GM10266 (cell line): ENCODE data around the gene PARD3.

Experiments used
- DNase-seq: peaks from one replicate; pipeline ENCODE4 v3.0.0; 2012; ENCODE audit errors: extremely low spot score
- TF ChIP-seq, protein P1 (sequence below): IDR thresholded peaks from 2 replicates; pipeline ENCODE4 v1.5.1; 2012; ENCODE audit warnings: mild to moderate bottlenecking, low read depth; ENCODE audit not compliant: control insufficient read depth, insufficient read depth; ENCODE audit errors: missing control alignments

PARD3 gene

DNA sequence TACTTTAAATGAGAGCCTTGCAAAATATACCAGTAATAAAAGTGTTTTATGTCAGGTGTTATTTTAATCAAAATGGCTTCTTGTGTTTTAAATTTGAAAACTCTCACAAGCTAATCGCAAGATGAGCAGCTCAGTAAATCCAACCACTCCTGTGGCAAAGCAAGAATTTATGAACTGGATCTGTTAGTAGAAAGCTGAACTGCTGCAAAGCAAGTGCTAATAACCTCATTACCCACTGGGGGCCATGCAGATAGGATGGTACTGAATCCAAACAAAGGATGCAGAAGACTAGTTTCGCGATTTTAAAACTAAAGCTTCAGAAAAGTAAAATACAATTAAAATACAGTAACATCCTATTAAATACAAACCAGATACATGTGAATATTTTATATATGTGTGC is 468.0 kb downstream of the PARD3 start:
- no peak for DNase-seq

DNA sequence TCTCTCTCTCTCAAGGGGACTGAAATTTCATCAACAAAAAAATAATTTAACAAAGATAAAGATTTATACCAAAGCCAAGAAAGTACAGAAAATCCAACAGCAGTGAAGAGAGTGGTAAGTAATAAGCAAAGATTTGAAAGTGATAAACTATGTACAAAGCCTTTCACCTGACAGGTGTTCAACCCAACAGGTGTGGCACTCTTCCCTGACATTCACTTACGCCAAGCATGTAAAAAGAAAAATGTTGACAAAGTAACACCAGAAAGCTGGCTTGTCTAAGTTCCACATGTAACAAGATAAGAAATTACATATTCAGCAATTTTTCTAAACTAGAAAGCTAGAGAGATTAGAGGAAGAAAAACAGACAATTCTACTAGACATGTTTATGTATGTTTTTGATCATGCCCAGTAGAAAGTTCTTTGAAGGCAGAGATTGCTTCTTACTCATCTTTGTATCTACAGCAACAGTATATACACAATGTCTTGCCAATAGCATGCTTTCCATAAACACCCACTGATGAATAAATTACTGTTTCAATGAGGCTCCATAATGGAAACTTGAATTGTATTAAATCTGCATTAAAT is 468.5 kb downstream of the PARD3 start:
- no peak for DNase-seq
- TF ChIP-seq, protein P1, sequence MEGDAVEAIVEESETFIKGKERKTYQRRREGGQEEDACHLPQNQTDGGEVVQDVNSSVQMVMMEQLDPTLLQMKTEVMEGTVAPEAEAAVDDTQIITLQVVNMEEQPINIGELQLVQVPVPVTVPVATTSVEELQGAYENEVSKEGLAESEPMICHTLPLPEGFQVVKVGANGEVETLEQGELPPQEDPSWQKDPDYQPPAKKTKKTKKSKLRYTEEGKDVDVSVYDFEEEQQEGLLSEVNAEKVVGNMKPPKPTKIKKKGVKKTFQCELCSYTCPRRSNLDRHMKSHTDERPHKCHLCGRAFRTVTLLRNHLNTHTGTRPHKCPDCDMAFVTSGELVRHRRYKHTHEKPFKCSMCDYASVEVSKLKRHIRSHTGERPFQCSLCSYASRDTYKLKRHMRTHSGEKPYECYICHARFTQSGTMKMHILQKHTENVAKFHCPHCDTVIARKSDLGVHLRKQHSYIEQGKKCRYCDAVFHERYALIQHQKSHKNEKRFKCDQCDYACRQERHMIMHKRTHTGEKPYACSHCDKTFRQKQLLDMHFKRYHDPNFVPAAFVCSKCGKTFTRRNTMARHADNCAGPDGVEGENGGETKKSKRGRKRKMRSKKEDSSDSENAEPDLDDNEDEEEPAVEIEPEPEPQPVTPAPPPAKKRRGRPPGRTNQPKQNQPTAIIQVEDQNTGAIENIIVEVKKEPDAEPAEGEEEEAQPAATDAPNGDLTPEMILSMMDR: no peak

More for the DNA sequence above, 468.0 kb downstream of the PARD3 start:
- TF ChIP-seq, protein P1: no peak

DNA sequence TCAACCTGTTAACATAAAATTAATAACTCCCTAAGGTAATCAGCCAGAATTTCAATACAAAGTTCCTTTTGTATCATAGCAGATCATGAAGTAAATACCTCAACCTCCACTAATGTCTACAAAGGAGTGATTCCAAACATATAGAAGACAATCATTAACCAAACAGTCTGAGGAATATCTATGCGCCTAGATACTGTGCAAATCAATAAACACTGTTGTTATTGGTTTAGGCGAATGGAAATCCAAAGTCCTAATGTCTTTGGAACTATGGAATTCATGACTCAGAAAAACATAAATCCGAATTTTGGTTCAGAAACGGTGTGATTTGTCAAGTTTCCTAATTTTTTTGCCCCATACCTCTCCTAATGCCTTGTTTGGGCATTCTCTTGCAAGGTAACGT is 469.7 kb downstream of the PARD3 start:
- TF ChIP-seq, protein P1: no peak
- no peak for DNase-seq

DNA sequence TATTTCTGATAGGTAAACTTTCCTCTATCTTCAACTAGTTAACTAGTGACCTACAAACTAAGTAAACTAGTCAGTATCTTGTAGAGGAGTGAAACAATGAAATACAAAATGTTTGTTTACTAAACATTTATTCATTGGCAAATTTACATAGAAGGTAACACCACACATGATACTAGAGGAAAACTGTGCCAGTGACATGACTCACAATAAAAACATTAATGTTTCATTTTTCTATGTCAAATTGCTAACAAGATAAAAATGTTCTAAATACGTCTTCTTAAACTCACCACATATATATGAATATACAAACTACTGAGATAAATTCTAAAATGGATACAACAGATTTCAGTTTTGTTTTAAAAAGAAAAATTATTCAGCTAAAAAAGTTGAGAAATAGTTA is 471.3 kb downstream of the PARD3 start:
- TF ChIP-seq, protein P1: no peak
- no peak for DNase-seq

DNA sequence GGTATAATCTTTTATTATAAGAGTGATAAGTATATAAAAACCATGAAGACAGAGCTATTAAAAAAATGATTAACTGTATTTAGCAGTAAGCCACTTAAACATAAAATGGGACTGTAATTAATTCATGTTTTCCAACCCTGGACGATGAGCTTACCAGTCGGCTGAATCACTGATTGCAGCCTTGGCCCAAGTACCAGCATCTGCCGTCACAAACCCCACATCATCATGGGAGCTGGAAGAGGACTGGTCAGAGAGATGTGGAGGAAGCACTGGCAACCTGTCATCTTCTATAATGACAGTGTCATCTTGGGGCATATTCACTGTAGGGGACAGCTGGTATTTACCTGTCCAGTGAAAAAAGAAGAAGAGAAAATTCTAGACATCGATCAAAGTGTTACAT is 473.6 kb downstream of the PARD3 start:
- no peak for DNase-seq
- TF ChIP-seq, protein P1: no peak

DNA sequence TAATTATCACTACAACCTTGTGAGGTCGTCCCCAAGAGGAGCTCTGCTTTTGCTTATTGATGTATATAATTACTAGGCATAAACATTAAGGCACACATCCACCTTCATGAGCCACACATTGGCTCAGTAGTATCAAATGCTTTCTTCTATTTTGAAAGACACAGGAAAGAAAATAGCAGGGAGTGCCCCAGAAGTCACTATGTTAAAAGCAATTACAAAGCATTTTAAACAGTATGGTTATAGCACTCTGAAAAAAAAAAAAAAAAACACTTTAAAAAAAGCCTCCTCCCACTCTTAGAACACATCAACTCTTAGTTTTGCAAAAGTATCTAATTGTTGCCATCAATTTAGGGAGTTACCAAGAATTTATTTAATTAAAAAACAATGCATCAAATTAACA is 474.2 kb downstream of the PARD3 start:
- no peak for DNase-seq
- TF ChIP-seq, protein P1: no peak

DNA sequence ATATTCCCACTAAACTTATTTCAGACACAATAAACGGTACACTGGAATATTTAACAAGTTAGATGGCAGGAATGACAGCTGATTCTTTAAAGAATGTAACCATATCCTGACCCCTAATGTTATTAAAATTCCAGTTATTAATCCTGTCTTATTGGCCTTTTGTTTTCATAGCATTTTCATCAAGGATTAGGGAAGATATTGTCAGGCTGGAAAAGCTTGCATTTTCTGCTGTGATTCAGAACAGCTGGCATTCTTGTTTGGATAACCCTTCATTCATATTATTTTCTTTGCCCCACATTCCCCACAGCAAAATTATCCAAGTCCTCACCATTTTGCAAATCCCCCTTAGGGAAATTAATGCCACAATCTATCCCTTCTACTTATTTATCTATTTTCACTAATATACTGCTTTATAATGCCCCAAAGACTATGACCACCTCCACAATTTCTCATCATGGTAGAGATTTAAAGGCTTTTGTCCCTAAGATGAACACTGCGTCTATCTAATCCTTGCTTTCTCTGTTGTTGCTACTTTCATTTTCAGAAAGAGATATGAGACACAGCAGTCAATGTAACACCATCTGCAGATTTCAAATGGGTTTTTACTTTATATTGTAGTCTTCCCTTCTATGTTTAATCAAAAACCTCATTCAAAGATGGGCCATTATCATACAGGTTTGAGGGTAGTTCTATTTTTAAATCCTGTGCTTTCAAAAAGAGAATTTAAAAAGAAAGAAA is 475.1 kb downstream of the PARD3 start:
- TF ChIP-seq, protein P1: no peak
- DNase-seq: no peak
